Natural killer cell (primary cell): ENCODE data around the gene VPS37B. TPM values are rescaled to one million over a fixed set of nuclear protein-coding genes. Genes with fewer than 3 reads are reported as not detected.

Experiments used
- ATAC-seq, 3 donors: fragments of 150-1000 bp in 2 of 3; fragments of 200-7000 bp in 1 of 3; cut with Tn5 transposase; 1 replicate in 1 of 3; 2 replicates in 2 of 3; pipeline ENCODE4 v1.10.0; 2021; ENCODE audit warnings: mild to moderate bottlenecking in 2 of 3, moderate library complexity in 2 of 3
- DNase-seq, 2 donors: peaks; one replicate each; pipeline versions ENCODE4 v3.0.0 to v3.0.0-alpha.2; 2013 to 2021; ENCODE audit warnings: mixed read lengths in 1 of 2
- H3K27ac ChIP-seq: one replicate; pipeline ENCODE4 v1.5.1; 2013; ENCODE audit warnings: mild to moderate bottlenecking, low read length
- H3K27me3 ChIP-seq: one replicate; pipeline ENCODE4 v1.6.1; 2013; ENCODE audit warnings: low read length; ENCODE audit not compliant: control insufficient read depth, insufficient read depth
- H3K36me3 ChIP-seq: one replicate; pipeline ENCODE4 v1.6.1; 2013; ENCODE audit warnings: low read length; ENCODE audit not compliant: control insufficient read depth, insufficient read depth
- H3K4me1 ChIP-seq: one replicate; pipeline ENCODE4 v1.6.1; 2013; ENCODE audit warnings: low read length; ENCODE audit not compliant: control insufficient read depth, insufficient read depth
- H3K4me3 ChIP-seq: one replicate; pipeline ENCODE4 v1.5.1; 2013; ENCODE audit warnings: low read length
- H3K9me3 ChIP-seq: one replicate; pipeline ENCODE4 v1.6.1; 2013; ENCODE audit warnings: low read length; ENCODE audit not compliant: control insufficient read depth, insufficient read depth
- H3K27ac Mint-ChIP-seq, 2 donors: one replicate each; pipeline ENCODE4 v1.8.0; 2022; ENCODE audit warnings: mild to moderate bottlenecking in 2 of 2, mixed read lengths in 2 of 2, moderate library complexity in 1 of 2
- H3K27me3 Mint-ChIP-seq, 2 donors: one replicate each; pipeline ENCODE4 v1.8.0; 2022; ENCODE audit warnings: low read depth in 2 of 2, mixed read lengths in 2 of 2
- H3K36me3 Mint-ChIP-seq: one replicate; pipeline ENCODE4 v1.8.0; 2022; ENCODE audit warnings: mixed read lengths
- H3K4me1 Mint-ChIP-seq, 2 donors: one replicate each; pipeline ENCODE4 v1.8.0; 2022; ENCODE audit warnings: mixed read lengths in 2 of 2
- H3K4me3 Mint-ChIP-seq: one replicate; pipeline ENCODE4 v1.8.0; 2022; ENCODE audit warnings: mild to moderate bottlenecking, moderate library complexity, mixed read lengths
- H3K9me3 Mint-ChIP-seq, 2 donors: one replicate each; pipeline ENCODE4 v1.8.0; 2022; ENCODE audit warnings: mixed read lengths in 2 of 2
- CTCF ChIP-seq: fragments of 200-600 bp; IDR thresholded peaks from one replicate; pipeline ENCODE4 v1.8.0; 2022; ENCODE audit warnings: antibody characterized with exemption
- WGBS: methylation state at CpG from one replicate; pipeline ENCODE4 v1.1.7; 2013; ENCODE audit warnings: missing lambda C conversion rate; ENCODE audit not compliant: insufficient coverage; 5-methylcytosine and 5-hydroxymethylcytosine counted together
- intact Hi-C: fragments of 100-400 bp; cut with micrococcal nuclease; formaldehyde crosslinking; loops from one replicate; pipeline ENCODE4 v1.14.2; 2022
- total RNA-seq, 4 donors: library from RNA; stranded (reverse); fragments of 120-200 nt in 1 of 4; gene quantifications; one replicate each; pipeline versions ENCODE4 v1.2.3 to v1.2.4, GENCODE V29; 2013 to 2022

Gene VPS37B
- total RNA-seq, 3 donors from 2014 or later (not counting 1 experiment from before 2014, with no cell fraction given): 142 to 167 (median 165) TPM

GRCh38 chr12:122902854-122903692 is 7.1 kb upstream of the VPS37B start:
- no peak for TF ChIP-seq CTCF
- 50% methylated on average over 9 of the region's 10 CpGs for WGBS
- intact Hi-C loops: no loop called here
- DNase-seq: no peak
- Histone ChIP-seq H3K4me3 (no peak overlapping the region), H3K4me1 (peaks cover 39% of the 10 kb centered on the region), H3K9me3 (no peaks in the 10 kb centered on the region), H3K27ac (no peak overlapping the region), H3K36me3 (no peaks in the 10 kb centered on the region), H3K27me3 (no peaks in the 10 kb centered on the region)
- Mint-ChIP-seq H3K4me3 (peak overlapping the region; percentile 59), H3K4me1 (peaks cover 36 to 47% of the 10 kb centered on the region in 2 donors), H3K27me3 (no peaks in the 10 kb centered on the region), H3K36me3 (no peaks in the 10 kb centered on the region), H3K27ac (peak overlapping the region; percentile 5 to 62), H3K9me3 (no peaks in the 10 kb centered on the region)
- no peak for ATAC-seq

- Mint-ChIP-seq H3K27ac (peak overlapping the region; percentile 100), H3K36me3 (no peaks in the 10 kb centered on the region), H3K27me3 (no peaks in the 10 kb centered on the region), H3K4me1 (peaks cover 65 to 73% of the 10 kb centered on the region in 2 donors), H3K4me3 (peak overlapping the region; percentile 87), H3K9me3 (peaks cover 0 to 4% of the 10 kb centered on the region in 2 donors)
- no peak for ATAC-seq
- no peak for TF ChIP-seq CTCF
- intact Hi-C loops: loop anchor here (2.0 to 5.0 kb wide), 3 partner anchors 13 to 177 kb away; no protein-coding TSS in a partner anchor
- H3K27me3 ChIP-seq: no peaks in the 10 kb centered on the region
- H3K36me3 ChIP-seq: no peaks in the 10 kb centered on the region
- H3K27ac ChIP-seq: peak overlapping the region; percentile 91
- DNase-seq: no peak
- peaks cover 66% of the 10 kb centered on the region for H3K4me1 ChIP-seq
- no peak overlapping the region for H3K4me3 ChIP-seq
- no peaks in the 10 kb centered on the region for H3K9me3 ChIP-seq
- WGBS: 66% methylated on average over 6 of the region's 6 CpGs
Observed at GRCh38 chr12:122899887-122900286, 4.0 kb upstream of the VPS37B start.

- H3K4me3 Mint-ChIP-seq: peak overlapping the region; percentile 99
- ATAC-seq (no peak), DNase-seq (no peak)
- no peaks in the 10 kb centered on the region for H3K27me3 Mint-ChIP-seq
- intact Hi-C loops: loop anchor here (1.0 to 5.0 kb wide), 3 partner anchors 34 to 181 kb away; no protein-coding TSS in a partner anchor
- WGBS: 96% methylated on average over 7 of the region's 7 CpGs
- Histone ChIP-seq H3K4me3 (no peak overlapping the region), H3K27me3 (no peaks in the 10 kb centered on the region), H3K9me3 (no peaks in the 10 kb centered on the region), H3K36me3 (no peaks in the 10 kb centered on the region), H3K4me1 (peaks cover 85% of the 10 kb centered on the region), H3K27ac (peak overlapping the region; percentile 99)
- peaks cover 81 to 90% of the 10 kb centered on the region in 2 donors for H3K4me1 Mint-ChIP-seq
- H3K9me3 Mint-ChIP-seq: peaks cover 0 to 4% of the 10 kb centered on the region in 2 donors
- peak overlapping the region; percentile 100 for H3K27ac Mint-ChIP-seq
- TF ChIP-seq CTCF: no peak
- no peaks in the 10 kb centered on the region for H3K36me3 Mint-ChIP-seq
Observed at GRCh38 chr12:122896662-122897061, 738 bp upstream of the VPS37B start.
